HG03135 (cell line): ENCODE measurements around the gene IER3.

Experiments used
- ATAC-seq: cut with Tn5 transposase; IDR thresholded peaks from one replicate; pipeline ENCODE4 v1.9.1; 2021; ENCODE audit warnings: mild to moderate bottlenecking, moderate library complexity; ENCODE audit not compliant: unreplicated experiment

IER3 gene

GRCh38 chr6:30744054-30744805 is at the start of gene IER3:
TSS of gene IER3 (minus strand) at chr6:30744547. CDS start at chr6:30744518, 29 bp downstream.
- no peak for ATAC-seq

GRCh38 chr6:30793521-30794194 is 49.3 kb upstream of the IER3 start:
- no peak for ATAC-seq

- ATAC-seq: no peak
These were observed 48.4 kb upstream of the IER3 start for GRCh38 chr6:30792786-30793185.

- ATAC-seq: no peak
These were observed 46.5 kb upstream of the IER3 start for GRCh38 chr6:30790724-30791383.

GRCh38 chr6:30789606-30790005 is 45.3 kb upstream of the IER3 start:
- ATAC-seq: no peak

GRCh38 chr6:30787954-30788353 is 43.6 kb upstream of the IER3 start:
- no peak for ATAC-seq

- no peak for ATAC-seq
These were observed 38.2 kb upstream of the IER3 start for GRCh38 chr6:30782425-30783014.

- ATAC-seq: no peak
These were observed 37.5 kb upstream of the IER3 start for GRCh38 chr6:30781743-30782424.

GRCh38 chr6:30781395-30781742 is 37.0 kb upstream of the IER3 start:
- ATAC-seq: no peak

GRCh38 chr6:30780642-30780920 is 36.2 kb upstream of the IER3 start:
- ATAC-seq: no peak

- no peak for ATAC-seq
These were observed 35.7 kb upstream of the IER3 start for GRCh38 chr6:30779850-30780641.

- no peak for ATAC-seq
These were observed 33.8 kb upstream of the IER3 start for GRCh38 chr6:30778001-30778635.

- no peak for ATAC-seq
These were observed 32.8 kb upstream of the IER3 start for GRCh38 chr6:30777155-30777485.

- no peak for ATAC-seq
These were observed 32.2 kb upstream of the IER3 start for GRCh38 chr6:30776390-30777154.

GRCh38 chr6:30775104-30775503 is 30.8 kb upstream of the IER3 start:
- no peak for ATAC-seq

- no peak for ATAC-seq
These were observed 30.4 kb upstream of the IER3 start for GRCh38 chr6:30774701-30775100.

- no peak for ATAC-seq
These were observed 26.2 kb upstream of the IER3 start for GRCh38 chr6:30770592-30770991.

- no peak for ATAC-seq
These were observed 25.6 kb upstream of the IER3 start for GRCh38 chr6:30769853-30770524.
